Fibroblast of lung (primary cell): ENCODE results near the gene NHSL2. TPM values are rescaled to one million over a fixed set of nuclear protein-coding genes. Genes with fewer than 3 reads are reported as not detected.
"Not testable (repeated sequence)": the region's sequence is repeated elsewhere in the genome, so short reads cannot be mapped to it uniquely, and the experiment has no call there.

Experiments used
- DNase-seq, 2 donors: peaks; one replicate each; pipeline versions ENCODE4 v3.0.0 to v3.0.0-alpha.2; 2010; ENCODE audit warnings: low read depth in 2 of 2
- H2AFZ ChIP-seq: 2 replicates; pipeline ENCODE4 v1.5.1; 2012; ENCODE audit warnings: low read length, control low read depth, inconsistent platforms
- H3K27ac ChIP-seq: 2 replicates; pipeline ENCODE4 v1.5.1; 2011; ENCODE audit warnings: low read length, control low read depth; ENCODE audit not compliant: insufficient read depth
- H3K27me3 ChIP-seq: 2 replicates; pipeline ENCODE4 v1.5.1; 2011; ENCODE audit warnings: mild to moderate bottlenecking, low read length; ENCODE audit not compliant: control insufficient read depth, insufficient read depth
- H3K36me3 ChIP-seq: 2 replicates; pipeline ENCODE4 v1.5.1; 2011; ENCODE audit warnings: low read length; ENCODE audit not compliant: control insufficient read depth, insufficient read depth
- H3K4me1 ChIP-seq: 2 replicates; pipeline ENCODE4 v1.5.1; 2011; ENCODE audit warnings: low read length; ENCODE audit not compliant: control insufficient read depth, insufficient read depth; ENCODE audit errors: extremely low read depth
- H3K4me2 ChIP-seq: 2 replicates; pipeline ENCODE4 v1.5.1; 2011; ENCODE audit warnings: low read length, control low read depth; ENCODE audit not compliant: insufficient read depth; ENCODE audit errors: extremely low read depth
- H3K4me3 ChIP-seq, 4 experiments: fragments of 200-600 bp in 1 of 4; sonication (generic) in 1 of 4; replicated peaks in 1 of 4; 2 replicates each; pipeline ENCODE4 v1.5.1; 2011 to 2016; ENCODE audit warnings: low read length in 4 of 4, low read depth in 3 of 4, mild to moderate bottlenecking in 3 of 4, control low read depth in 2 of 4, inconsistent platforms in 1 of 4, mixed read lengths in 1 of 4; ENCODE audit not compliant: insufficient read depth in 1 of 4; ENCODE audit errors: control extremely low read depth in 1 of 4
- H3K79me2 ChIP-seq: 2 replicates; pipeline ENCODE4 v1.5.1; 2012; ENCODE audit warnings: mild to moderate bottlenecking, low read length, inconsistent platforms; ENCODE audit not compliant: control insufficient read depth, insufficient read depth
- H3K9ac ChIP-seq: 2 replicates; pipeline ENCODE4 v1.5.1; 2011; ENCODE audit warnings: mild to moderate bottlenecking, low read length, control low read depth; ENCODE audit not compliant: insufficient read depth
- H3K9me3 ChIP-seq: 2 replicates; pipeline ENCODE4 v1.5.1; 2012; ENCODE audit warnings: low read depth, low read length; ENCODE audit not compliant: control insufficient read depth, insufficient read depth
- H4K20me1 ChIP-seq: 2 replicates; pipeline ENCODE4 v1.5.1; 2011; ENCODE audit warnings: low read length; ENCODE audit not compliant: control insufficient read depth, insufficient read depth; ENCODE audit errors: extremely low read depth
- EZH2 ChIP-seq: IDR thresholded peaks from 2 replicates; pipeline ENCODE4 v1.5.1; 2012; ENCODE audit warnings: low read length, control low read depth, mild to moderate bottlenecking; ENCODE audit errors: missing control alignments
- polyA plus RNA-seq, 2 donors: library from polyadenylated mRNA; depleted of rRNA in 1 of 2; stranded (reverse) in 1 of 2; unstranded in 1 of 2; fragments of >200 nt; gene quantifications; 2 replicates each; pipeline ENCODE4 v1.2.1, GENCODE V29; 2011 to 2012; ENCODE audit warnings: missing spikeins in 1 of 2
- total RNA-seq: library from RNA; depleted of rRNA; stranded (reverse); fragments of >200 nt; gene quantifications from 2 replicates; pipeline ENCODE4 v1.2.1, GENCODE V29; 2014
- TF ChIP-seq, protein P1 (sequence below), 2 donors: IDR thresholded peaks in 1 of 2; conservative IDR thresholded peaks in 1 of 2; 1 replicate in 1 of 2; 2 replicates in 1 of 2; pipeline ENCODE4 v1.5.1; 2011 to 2012; ENCODE audit warnings: low read length in 2 of 2, control low read depth in 1 of 2, inconsistent platforms in 1 of 2, low read depth in 1 of 2, mild to moderate bottlenecking in 1 of 2

The NHSL2 gene
- total and polyA plus RNA-seq, 2 donors (not counting 1 experiment from before 2014, with no cell fraction given), result 4.3 to 9.7 TPM

DNA sequence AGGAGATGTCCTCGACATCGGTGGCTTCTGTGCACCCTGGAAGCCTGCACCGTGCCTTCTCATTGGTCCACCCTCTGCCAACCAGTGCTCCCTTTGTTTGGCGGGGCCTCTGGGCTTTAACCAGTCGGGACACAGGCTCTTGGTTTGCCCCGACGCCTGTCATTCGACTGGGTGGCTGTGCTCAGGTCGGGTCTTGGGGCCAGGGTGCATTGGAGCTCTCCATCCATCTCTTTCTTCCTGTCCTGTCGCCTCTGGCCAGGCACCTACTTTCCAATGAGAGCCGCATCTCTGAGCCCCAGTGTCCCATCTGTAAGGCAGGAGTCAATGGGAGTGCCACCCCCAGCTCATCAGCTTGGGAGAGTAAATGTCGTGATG lies 37.2 kb upstream of the NHSL2 start:
- Histone ChIP-seq H3K9me3 (no peaks in the 10 kb centered on the region), H3K4me1 (no peaks in the 10 kb centered on the region), H3K27ac (no peak overlapping the region), H3K36me3 (no peaks in the 10 kb centered on the region), H3K9ac (no peak overlapping the region), H2AFZ (no peak overlapping the region), H3K4me2 (no peak overlapping the region), H3K27me3 (no peaks in the 10 kb centered on the region), H3K79me2 (no peaks in the 10 kb centered on the region), H4K20me1 (no peaks in the 10 kb centered on the region), H3K4me3 (no peak overlapping the region)
- TF ChIP-seq EZH2, result no peak
- TF ChIP-seq, protein P1, sequence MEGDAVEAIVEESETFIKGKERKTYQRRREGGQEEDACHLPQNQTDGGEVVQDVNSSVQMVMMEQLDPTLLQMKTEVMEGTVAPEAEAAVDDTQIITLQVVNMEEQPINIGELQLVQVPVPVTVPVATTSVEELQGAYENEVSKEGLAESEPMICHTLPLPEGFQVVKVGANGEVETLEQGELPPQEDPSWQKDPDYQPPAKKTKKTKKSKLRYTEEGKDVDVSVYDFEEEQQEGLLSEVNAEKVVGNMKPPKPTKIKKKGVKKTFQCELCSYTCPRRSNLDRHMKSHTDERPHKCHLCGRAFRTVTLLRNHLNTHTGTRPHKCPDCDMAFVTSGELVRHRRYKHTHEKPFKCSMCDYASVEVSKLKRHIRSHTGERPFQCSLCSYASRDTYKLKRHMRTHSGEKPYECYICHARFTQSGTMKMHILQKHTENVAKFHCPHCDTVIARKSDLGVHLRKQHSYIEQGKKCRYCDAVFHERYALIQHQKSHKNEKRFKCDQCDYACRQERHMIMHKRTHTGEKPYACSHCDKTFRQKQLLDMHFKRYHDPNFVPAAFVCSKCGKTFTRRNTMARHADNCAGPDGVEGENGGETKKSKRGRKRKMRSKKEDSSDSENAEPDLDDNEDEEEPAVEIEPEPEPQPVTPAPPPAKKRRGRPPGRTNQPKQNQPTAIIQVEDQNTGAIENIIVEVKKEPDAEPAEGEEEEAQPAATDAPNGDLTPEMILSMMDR (conservative IDR thresholded peaks at IDR 0.05 in 1 of 2, IDR thresholded peaks at IDR 0.05 in 1 of 2; ENCODE audit: low read depth in 1 of 2, low read length in 2 of 2), result no peak
- DNase-seq, result no peak

DNA sequence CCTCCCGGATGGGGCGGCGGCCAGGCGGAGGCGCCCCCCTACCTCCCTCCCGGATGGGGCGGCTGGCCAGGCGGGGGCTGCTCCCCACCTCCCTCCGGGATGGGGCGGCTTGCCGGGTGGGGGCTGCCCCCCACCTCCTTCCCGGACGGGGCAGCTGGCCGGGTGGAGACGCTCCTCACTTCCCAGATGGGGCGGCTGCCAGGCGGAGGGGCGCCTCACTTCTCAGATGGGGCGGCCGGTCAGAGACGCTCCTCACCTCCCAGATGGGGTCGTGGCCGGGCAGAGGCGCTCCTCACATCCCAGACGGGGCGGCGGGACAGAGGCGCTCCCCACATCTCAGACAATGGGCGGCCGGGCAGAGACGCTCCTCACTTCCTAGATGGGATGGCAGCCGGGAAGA lies 33.8 kb upstream of the NHSL2 start:
- H2AFZ ChIP-seq, H3K36me3 ChIP-seq, H3K27ac ChIP-seq, H4K20me1 ChIP-seq, DNase-seq, H3K79me2 ChIP-seq, H3K4me1 ChIP-seq, H3K9ac ChIP-seq, H3K27me3 ChIP-seq, H3K9me3 ChIP-seq, H3K4me2 ChIP-seq, H3K4me3 ChIP-seq: not testable (repeated sequence)

DNA sequence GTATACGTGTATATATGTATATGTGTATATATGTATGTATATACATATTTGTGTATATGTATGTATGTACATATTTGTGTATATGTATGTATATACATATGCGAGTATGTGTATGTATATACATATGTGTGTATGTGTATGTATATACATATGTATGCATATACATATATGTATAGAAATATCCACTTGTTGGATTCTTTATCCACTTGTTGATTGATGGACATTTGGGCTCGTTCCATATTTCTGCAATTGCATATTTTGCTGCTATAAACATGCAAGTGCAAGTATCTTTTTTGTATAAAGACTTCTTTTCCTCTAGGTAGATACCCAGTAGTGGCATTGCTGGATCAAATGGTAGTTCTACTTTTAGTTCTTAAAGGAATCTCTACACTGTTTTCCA lies 25.5 kb upstream of the NHSL2 start:
- H3K4me1 ChIP-seq, result no peaks in the 10 kb centered on the region
- H3K9ac ChIP-seq, result no peak overlapping the region
- H4K20me1 ChIP-seq, result no peaks in the 10 kb centered on the region
- H3K27me3 ChIP-seq, result no peaks in the 10 kb centered on the region
- H3K4me3 ChIP-seq, result no peak overlapping the region
- no peaks in the 10 kb centered on the region for H3K36me3 ChIP-seq
- no peaks in the 10 kb centered on the region for H3K79me2 ChIP-seq
- no peak overlapping the region for H3K27ac ChIP-seq
- DNase-seq, result no peak
- TF ChIP-seq, protein P1 (conservative IDR thresholded peaks at IDR 0.05 in 1 of 2, IDR thresholded peaks at IDR 0.05 in 1 of 2; ENCODE audit: low read depth in 1 of 2, low read length in 2 of 2), result no peak
- TF ChIP-seq EZH2, result no peak
- no peak overlapping the region for H2AFZ ChIP-seq
- no peak overlapping the region for H3K4me2 ChIP-seq
- no peaks in the 10 kb centered on the region for H3K9me3 ChIP-seq
